Progenitor cell of endocrine pancreas (in vitro differentiated cells): ENCODE measurements around the gene PTPRM. TPM values are rescaled to one million over a fixed set of nuclear protein-coding genes. Genes with fewer than 3 reads are reported as not detected.

Experiments
- DNase-seq: peaks from one replicate; pipeline ENCODE4 v3.0.0; 2021; ENCODE audit warnings: low spot score; ENCODE audit not compliant: unreplicated experiment
- H3K27ac Mint-ChIP-seq: 2 replicates; pipeline ENCODE4 v1.8.0; 2021; ENCODE audit warnings: mild to moderate bottlenecking, moderate library complexity, mixed read lengths
- H3K27me3 Mint-ChIP-seq: 2 replicates; pipeline ENCODE4 v1.8.0; 2021; ENCODE audit warnings: mixed read lengths
- H3K36me3 Mint-ChIP-seq: 2 replicates; pipeline ENCODE4 v1.8.0; 2022; ENCODE audit warnings: mixed read lengths; ENCODE audit not compliant: insufficient read depth
- H3K4me1 Mint-ChIP-seq: 2 replicates; pipeline ENCODE4 v1.8.0; 2021; ENCODE audit warnings: low read depth, mixed read lengths
- H3K4me3 Mint-ChIP-seq: 2 replicates; pipeline ENCODE4 v1.8.0; 2021; ENCODE audit warnings: low read depth, mild to moderate bottlenecking, moderate library complexity, mixed read lengths
- H3K9me3 Mint-ChIP-seq: 2 replicates; pipeline ENCODE4 v1.8.0; 2021; ENCODE audit warnings: low read depth, mixed read lengths
- CTCF ChIP-seq: fragments of 200-600 bp; sonication (generic); IDR thresholded peaks from one replicate; pipeline ENCODE4 v1.5.0; 2021; ENCODE audit warnings: antibody characterized with exemption, mild to moderate bottlenecking; ENCODE audit not compliant: unreplicated experiment
- total RNA-seq: library from RNA; stranded (reverse); gene quantifications from 2 replicates; pipeline ENCODE4 v1.2.1, GENCODE V29; 2021

Gene PTPRM
- total RNA-seq, 1 donor from 2014 or later: 23.2 TPM

GRCh38 chr18:7696780-7697179 is 129.7 kb downstream of the PTPRM start:
- Mint-ChIP-seq H3K36me3 (no peaks in the 10 kb centered on the region), H3K27me3 (no peaks in the 10 kb centered on the region), H3K4me3 (no peak overlapping the region), H3K4me1 (no peaks in the 10 kb centered on the region), H3K27ac (no peak overlapping the region), H3K9me3 (no peaks in the 10 kb centered on the region)
- DNase-seq: no peak
- no peak for TF ChIP-seq CTCF

GRCh38 chr18:7697306-7697705 is 130.2 kb downstream of the PTPRM start:
- Mint-ChIP-seq H3K27ac (no peak overlapping the region), H3K36me3 (no peaks in the 10 kb centered on the region), H3K4me3 (no peak overlapping the region), H3K9me3 (peaks cover 3% of the 10 kb centered on the region), H3K27me3 (no peaks in the 10 kb centered on the region), H3K4me1 (no peaks in the 10 kb centered on the region)
- no peak for DNase-seq
- TF ChIP-seq CTCF: no peak

GRCh38 chr18:7711495-7711894 is 144.4 kb downstream of the PTPRM start:
- Mint-ChIP-seq H3K4me1 (no peaks in the 10 kb centered on the region), H3K27me3 (no peaks in the 10 kb centered on the region), H3K9me3 (peaks cover 30% of the 10 kb centered on the region), H3K27ac (no peak overlapping the region), H3K36me3 (peaks cover 5% of the 10 kb centered on the region), H3K4me3 (no peak overlapping the region)
- no peak for TF ChIP-seq CTCF
- DNase-seq: no peak

- Mint-ChIP-seq H3K36me3 (peaks cover 2% of the 10 kb centered on the region), H3K27me3 (no peaks in the 10 kb centered on the region), H3K4me1 (peaks cover 1% of the 10 kb centered on the region), H3K4me3 (no peak overlapping the region), H3K27ac (no peak overlapping the region), H3K9me3 (peaks cover 6% of the 10 kb centered on the region)
- TF ChIP-seq CTCF: no peak
- no peak for DNase-seq
These were observed 153.3 kb downstream of the PTPRM start for GRCh38 chr18:7720395-7720794.

- TF ChIP-seq CTCF: no peak
- Mint-ChIP-seq H3K4me1 (peaks cover 1% of the 10 kb centered on the region), H3K4me3 (no peak overlapping the region), H3K36me3 (no peaks in the 10 kb centered on the region), H3K27ac (no peak overlapping the region), H3K9me3 (no peaks in the 10 kb centered on the region), H3K27me3 (no peaks in the 10 kb centered on the region)
- no peak for DNase-seq
These were observed 154.4 kb downstream of the PTPRM start for GRCh38 chr18:7721532-7721931.
